Left renal pelvis (tissue), 4 donors: ENCODE results near the gene GPD1L. TPM values are rescaled to one million over a fixed set of nuclear protein-coding genes. Genes with fewer than 3 reads are reported as not detected.

Experiments
- DNase-seq, 4 donors: peaks; one replicate each; pipeline ENCODE4 v3.0.0-alpha.2; 2013; ENCODE audit warnings: low read depth in 4 of 4, low spot score in 3 of 4
- polyA plus RNA-seq, 4 donors: library from polyadenylated mRNA; unstranded; fragments of 120-200 nt; gene quantifications; one replicate each; pipeline ENCODE4 v1.2.1, GENCODE V29; 2013; ENCODE audit not compliant: insufficient read length in 4 of 4

The GPD1L gene
- polyA plus RNA-seq, 4 donors = 21.1 to 25.1 (median 22.9) TPM

- DNase-seq = no peak
Observed at GRCh38 chr3:32217339-32217738, 110.9 kb downstream of the GPD1L start.

Other genes with a start within 250 kb of the GPD1L start
- gene OSBPL10, start 125.4 kb upstream of the GPD1L start, polyA plus RNA-seq = 10 to 100 TPM; 14.3 to 21.3 (median 19.1) TPM
- 1 to 10 TPM; 1.7 to 3.4 (median 2.9) TPM for gene ZNF860, start 124.9 kb upstream of the GPD1L start, polyA plus RNA-seq
- 10 to 100 TPM in 2 of 4 donors, 1 to 10 TPM in 2; 8.0 to 12.6 (median 10.6) TPM for gene CMTM8, start 132.1 kb downstream of the GPD1L start, polyA plus RNA-seq